Measurements from ENCODE around the gene SSX2IP.
A peak's percentile ranks its signal among the peaks of the same experiment; 100 is the strongest.

SSX2IP gene

GRCh38 chr1:84712276-84712874 lies 22.1 kb upstream of the SSX2IP start:
- Histone ChIP-seq H3K9me2 (ENCODE audit: low read depth, low read length) (no peaks in the 10 kb centered on the region), H2AFZ (ENCODE audit: low read length) (peak overlapping the region; percentile 40; the same call in 1 of the 2 replicates), H3K4me1 (ENCODE audit: insufficient read depth, low read length, severe bottlenecking) (peaks cover 32% of the 10 kb centered on the region), H3F3A (ENCODE audit: insufficient read depth, low read length) (no peaks in the 10 kb centered on the region), H3K27ac (ENCODE audit: low read depth, low read length, poor library complexity, severe bottlenecking) (no peak overlapping the region), H3K4me3 (ENCODE audit: low read depth, low read length, poor library complexity, severe bottlenecking) (no peak overlapping the region), H3K9me3 (ENCODE audit: low read length) (no peaks in the 10 kb centered on the region), H3K9ac (ENCODE audit: low read length) (no peak overlapping the region), H3K79me2 (ENCODE audit: insufficient read depth, low read length) (no peaks in the 10 kb centered on the region), H3K36me3 (ENCODE audit: insufficient read depth, low read length) (no peaks in the 10 kb centered on the region), H4K20me1 (ENCODE audit: insufficient read depth, low read length) (no peaks in the 10 kb centered on the region), H3K27me3 (ENCODE audit: insufficient read depth, low read length) (no peaks in the 10 kb centered on the region), H3K4me2 (ENCODE audit: low read length) (no peak overlapping the region)
- no peak for TF ChIP-seq EZH2 (IDR thresholded peaks at IDR 0.05; ENCODE audit: borderline replicate concordance, low read length)
- TF ChIP-seq CTCF (IDR thresholded peaks at IDR 0.05; ENCODE audit: low read length), result no peak

GRCh38 chr1:84711869-84712268 lies 21.6 kb upstream of the SSX2IP start:
- Histone ChIP-seq H2AFZ (ENCODE audit: low read length) (no peak overlapping the region), H3K4me3 (ENCODE audit: low read depth, low read length, poor library complexity, severe bottlenecking) (no peak overlapping the region), H3K9me2 (ENCODE audit: low read depth, low read length) (no peaks in the 10 kb centered on the region), H3K36me3 (ENCODE audit: insufficient read depth, low read length) (no peaks in the 10 kb centered on the region), H3K9me3 (ENCODE audit: low read length) (no peaks in the 10 kb centered on the region), H3F3A (ENCODE audit: insufficient read depth, low read length) (no peaks in the 10 kb centered on the region), H3K79me2 (ENCODE audit: insufficient read depth, low read length) (no peaks in the 10 kb centered on the region), H3K27ac (ENCODE audit: low read depth, low read length, poor library complexity, severe bottlenecking) (no peak overlapping the region), H4K20me1 (ENCODE audit: insufficient read depth, low read length) (no peaks in the 10 kb centered on the region), H3K4me2 (ENCODE audit: low read length) (no peak overlapping the region), H3K27me3 (ENCODE audit: insufficient read depth, low read length) (no peaks in the 10 kb centered on the region), H3K9ac (ENCODE audit: low read length) (no peak overlapping the region), H3K4me1 (ENCODE audit: insufficient read depth, low read length, severe bottlenecking) (peaks cover 32% of the 10 kb centered on the region)
- TF ChIP-seq EZH2 (IDR thresholded peaks at IDR 0.05; ENCODE audit: borderline replicate concordance, low read length) (no peak), CTCF (IDR thresholded peaks at IDR 0.05; ENCODE audit: low read length) (no peak)

GRCh38 chr1:84711121-84711520 lies 20.9 kb upstream of the SSX2IP start:
- Histone ChIP-seq H3K36me3 (ENCODE audit: insufficient read depth, low read length) (no peaks in the 10 kb centered on the region), H3K79me2 (ENCODE audit: insufficient read depth, low read length) (no peaks in the 10 kb centered on the region), H3K27me3 (ENCODE audit: insufficient read depth, low read length) (no peaks in the 10 kb centered on the region), H3K4me1 (ENCODE audit: insufficient read depth, low read length, severe bottlenecking) (peaks cover 26% of the 10 kb centered on the region), H3K4me2 (ENCODE audit: low read length) (no peak overlapping the region), H3K9ac (ENCODE audit: low read length) (no peak overlapping the region), H3K9me2 (ENCODE audit: low read depth, low read length) (no peaks in the 10 kb centered on the region), H3K4me3 (ENCODE audit: low read depth, low read length, poor library complexity, severe bottlenecking) (no peak overlapping the region), H3K9me3 (ENCODE audit: low read length) (no peaks in the 10 kb centered on the region), H2AFZ (ENCODE audit: low read length) (no peak overlapping the region), H4K20me1 (ENCODE audit: insufficient read depth, low read length) (no peaks in the 10 kb centered on the region), H3F3A (ENCODE audit: insufficient read depth, low read length) (no peaks in the 10 kb centered on the region), H3K27ac (ENCODE audit: low read depth, low read length, poor library complexity, severe bottlenecking) (no peak overlapping the region)
- no peak for TF ChIP-seq CTCF (IDR thresholded peaks at IDR 0.05; ENCODE audit: low read length)
- no peak for TF ChIP-seq EZH2 (IDR thresholded peaks at IDR 0.05; ENCODE audit: borderline replicate concordance, low read length)
